H9 (cell line): ENCODE results near the gene VGLL2. TPM values are rescaled to one million over a fixed set of nuclear protein-coding genes. Genes with fewer than 3 reads are reported as not detected.

Source experiments
- DNase-seq: peaks from one replicate; pipeline ENCODE4 v3.0.0-alpha.2; 2017
- H2AFZ ChIP-seq: one replicate; pipeline ENCODE4 v1.6.1; 2013; ENCODE audit warnings: mild to moderate bottlenecking, low read length, control low read depth, moderate library complexity
- H2AK5ac ChIP-seq: 2 replicates; pipeline ENCODE4 v1.6.1; 2013; ENCODE audit warnings: low read length, control low read depth, mixed read lengths; ENCODE audit not compliant: insufficient read length
- H2BK120ac ChIP-seq: one replicate; pipeline ENCODE4 v1.6.1; 2013; ENCODE audit warnings: low read depth, mild to moderate bottlenecking, low read length, control low read depth, inconsistent platforms; ENCODE audit not compliant: poor library complexity, severe bottlenecking
- H2BK12ac ChIP-seq: 2 replicates; pipeline ENCODE4 v1.6.1; 2013; ENCODE audit warnings: low read length, control low read depth, mixed read lengths, low read depth; ENCODE audit not compliant: insufficient read length
- H2BK15ac ChIP-seq: 2 replicates; pipeline ENCODE4 v1.6.1; 2013; ENCODE audit warnings: low read depth, low read length, control low read depth
- H2BK20ac ChIP-seq: one replicate; pipeline ENCODE4 v1.6.1; 2013; ENCODE audit warnings: low read depth, mild to moderate bottlenecking, low read length, control low read depth, inconsistent platforms; ENCODE audit not compliant: poor library complexity, severe bottlenecking
- H2BK5ac ChIP-seq: 2 replicates; pipeline ENCODE4 v1.6.1; 2013; ENCODE audit warnings: low read length, control low read depth, mixed read lengths; ENCODE audit not compliant: insufficient read length
- H3K14ac ChIP-seq: 2 replicates; pipeline ENCODE4 v1.6.1; 2013; ENCODE audit warnings: low read length, control low read depth; ENCODE audit not compliant: insufficient read depth
- H3K18ac ChIP-seq: 2 replicates; pipeline ENCODE4 v1.6.1; 2013; ENCODE audit warnings: low read depth, mild to moderate bottlenecking, mixed read lengths, low read length, control low read depth; ENCODE audit not compliant: insufficient read length
- H3K23ac ChIP-seq: 2 replicates; pipeline ENCODE4 v1.6.1; 2013; ENCODE audit warnings: low read length, control low read depth, mixed read lengths, low read depth; ENCODE audit not compliant: insufficient read length
- H3K23me2 ChIP-seq: 2 replicates; pipeline ENCODE4 v1.6.1; 2013; ENCODE audit warnings: low read depth, mild to moderate bottlenecking, mixed read lengths, low read length, control low read depth; ENCODE audit not compliant: insufficient read length, poor library complexity, severe bottlenecking
- H3K27ac ChIP-seq: 2 replicates; pipeline ENCODE4 v1.5.1; 2013; ENCODE audit warnings: low read length, control low read depth, mixed read lengths, low read depth; ENCODE audit not compliant: insufficient read length
- H3K27me3 ChIP-seq: 2 replicates; pipeline ENCODE4 v1.6.1; 2013; ENCODE audit warnings: low read length, control low read depth, inconsistent platforms; ENCODE audit not compliant: insufficient read depth
- H3K4ac ChIP-seq: 2 replicates; pipeline ENCODE4 v1.6.1; 2013; ENCODE audit warnings: low read depth, mild to moderate bottlenecking, control low read depth, inconsistent platforms, low read length, moderate library complexity
- H3K4me1 ChIP-seq: 2 replicates; pipeline ENCODE4 v1.6.1; 2013; ENCODE audit warnings: low read length, control low read depth, inconsistent platforms; ENCODE audit not compliant: insufficient read depth
- H3K4me2 ChIP-seq: 2 replicates; pipeline ENCODE4 v1.6.1; 2013; ENCODE audit warnings: low read length, control low read depth, mixed read lengths; ENCODE audit not compliant: insufficient read length, insufficient read depth
- H3K56ac ChIP-seq: 2 replicates; pipeline ENCODE4 v1.6.1; 2013; ENCODE audit warnings: low read depth, mild to moderate bottlenecking, mixed read lengths, low read length, control low read depth; ENCODE audit not compliant: insufficient read length
- H3K79me1 ChIP-seq: 2 replicates; pipeline ENCODE4 v1.6.1; 2013; ENCODE audit warnings: low read depth, mild to moderate bottlenecking, moderate library complexity, low read length, control low read depth, inconsistent platforms; ENCODE audit not compliant: insufficient read depth, poor library complexity, severe bottlenecking
- H3K79me2 ChIP-seq: 2 replicates; pipeline ENCODE4 v1.6.1; 2013; ENCODE audit warnings: low read length, control low read depth, inconsistent platforms; ENCODE audit not compliant: insufficient read depth
- H3K9ac ChIP-seq: 2 replicates; pipeline ENCODE4 v1.6.1; 2013; ENCODE audit warnings: low read length, control low read depth, mixed read lengths; ENCODE audit not compliant: insufficient read length; ENCODE audit errors: extremely low read depth
- H3K9me3 ChIP-seq: one replicate; pipeline ENCODE4 v1.6.1; 2013; ENCODE audit warnings: low read depth, low read length, inconsistent platforms; ENCODE audit not compliant: control insufficient read depth
- H3T11ph ChIP-seq: one replicate; pipeline ENCODE4 v1.6.1; 2013; ENCODE audit warnings: mild to moderate bottlenecking, low read length, control low read depth, inconsistent platforms
- H4K20me1 ChIP-seq: one replicate; pipeline ENCODE4 v1.6.1; 2013; ENCODE audit not compliant: control insufficient read depth, insufficient read length, insufficient read depth
- H4K5ac ChIP-seq: 2 replicates; pipeline ENCODE4 v1.6.1; 2013; ENCODE audit warnings: low read depth, mild to moderate bottlenecking, mixed read lengths, low read length, control low read depth; ENCODE audit not compliant: insufficient read length
- H4K8ac ChIP-seq: replicated peaks from 2 replicates; pipeline ENCODE4 v1.6.1; 2013; ENCODE audit warnings: low read length, control low read depth, mixed read lengths, low read depth; ENCODE audit not compliant: insufficient read length
- H4K91ac ChIP-seq: 2 replicates; pipeline ENCODE4 v1.6.1; 2013; ENCODE audit warnings: low read depth, mild to moderate bottlenecking, moderate library complexity, mixed read lengths, low read length, control low read depth; ENCODE audit not compliant: insufficient read length
- H3K27ac Mint-ChIP-seq, 3 experiments: 2 replicates in 2 of 3; 3 replicates in 1 of 3; pipeline ENCODE4 v1.8.0; 2020 to 2021; ENCODE audit warnings: mixed read lengths in 3 of 3, mild to moderate bottlenecking in 1 of 3, moderate library complexity in 1 of 3
- H3K27me3 Mint-ChIP-seq: 2 replicates; pipeline ENCODE4 v1.8.0; 2021; ENCODE audit warnings: low read depth, mild to moderate bottlenecking, moderate library complexity, mixed read lengths
- H3K36me3 Mint-ChIP-seq, 3 experiments: 2 replicates in 2 of 3; 3 replicates in 1 of 3; pipeline ENCODE4 v1.8.0; 2020 to 2021; ENCODE audit warnings: low read depth in 3 of 3, mixed read lengths in 3 of 3; ENCODE audit not compliant: insufficient read depth in 1 of 3
- H3K4me1 Mint-ChIP-seq, 2 experiments: 2 replicates each; pipeline ENCODE4 v1.8.0; 2020; ENCODE audit warnings: mixed read lengths in 2 of 2
- H3K4me3 Mint-ChIP-seq, 2 experiments: 2 replicates in 1 of 2; 3 replicates in 1 of 2; pipeline ENCODE4 v1.8.0; 2020 to 2021; ENCODE audit warnings: mild to moderate bottlenecking in 2 of 2, mixed read lengths in 2 of 2, moderate library complexity in 1 of 2
- H3K9me3 Mint-ChIP-seq, 2 experiments: 2 replicates in 1 of 2; 3 replicates in 1 of 2; pipeline ENCODE4 v1.8.0; 2020; ENCODE audit warnings: mild to moderate bottlenecking in 2 of 2, mixed read lengths in 2 of 2, moderate library complexity in 1 of 2
- WGBS: extraction: QIAGEN DNeasy Blood & Tissue Kit; methylation state at CpG from one replicate; pipeline ENCODE4 v1.1.7; 2013; ENCODE audit warnings: missing lambda C conversion rate, low lambda C conversion rate, mixed read lengths; ENCODE audit not compliant: insufficient read length; ENCODE audit errors: extremely low coverage; 5-methylcytosine and 5-hydroxymethylcytosine counted together
- total RNA-seq: library from RNA; stranded (reverse); gene quantifications from 2 replicates; pipeline ENCODE4 v1.2.1, GENCODE V29; 2021
- TF ChIP-seq, protein P1 (sequence below): fragments of 200-600 bp; sonication (generic); conservative IDR thresholded peaks from 3 replicates; pipeline ENCODE4 v1.8.0; 2021; ENCODE audit warnings: antibody characterized with exemption, mild to moderate bottlenecking

VGLL2 gene
- total RNA-seq, 1 experiment from 2014 or later = not detected

DNA sequence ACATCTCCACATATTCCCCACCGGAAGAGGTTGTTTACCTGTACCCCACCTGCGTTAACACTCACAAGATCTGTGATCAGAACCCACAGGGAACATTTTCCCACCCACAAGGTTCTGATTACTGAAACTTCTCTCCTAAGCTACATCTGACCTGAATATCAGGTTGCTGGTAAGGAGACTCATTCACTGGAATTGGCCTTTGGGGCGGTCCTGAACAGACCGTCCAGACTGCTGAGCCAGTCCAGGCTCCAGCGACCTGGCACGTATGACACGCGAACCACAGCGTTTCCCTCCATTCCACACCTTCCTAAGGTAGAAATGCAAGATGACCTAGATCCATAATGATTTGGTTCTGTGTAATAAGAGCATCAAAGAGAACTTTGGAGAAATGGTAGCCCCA lies 9.8 kb downstream of the VGLL2 start:
- Mint-ChIP-seq H3K4me3 (no peak overlapping the region), H3K4me1 (peaks cover 6 to 13% of the 10 kb centered on the region in 2 experiments), H3K9me3 (no peaks in the 10 kb centered on the region), H3K27me3 (peaks cover 57% of the 10 kb centered on the region), H3K27ac (no peak overlapping the region), H3K36me3 (no peaks in the 10 kb centered on the region)
- Histone ChIP-seq H3T11ph (no peak overlapping the region), H3K56ac (no peak overlapping the region), H4K5ac (no peak overlapping the region), H3K79me2 (no peaks in the 10 kb centered on the region), H2BK5ac (no peak overlapping the region), H4K20me1 (no peaks in the 10 kb centered on the region), H3K4me2 (no peak overlapping the region), H3K4ac (no peak overlapping the region), H2BK20ac (no peak overlapping the region), H4K91ac (no peak overlapping the region), H4K8ac (no peak overlapping the region), H3K9me3 (no peaks in the 10 kb centered on the region), H2BK15ac (no peak overlapping the region), H2BK12ac (no peak overlapping the region), H2AFZ (no peak overlapping the region), H3K18ac (no peak overlapping the region), H3K14ac (no peak overlapping the region), H3K79me1 (no peaks in the 10 kb centered on the region), H3K23ac (no peak overlapping the region), H2BK120ac (no peak overlapping the region), H3K27ac (no peak overlapping the region), H3K27me3 (peaks cover 16% of the 10 kb centered on the region; the same call in 1 of the 2 replicates), H2AK5ac (no peak overlapping the region), H3K23me2 (peaks cover 4% of the 10 kb centered on the region), H3K9ac (no peak overlapping the region), H3K4me1 (no peaks in the 10 kb centered on the region)
- no CpG with 5 or more reads among the region's 9 CpGs for WGBS
- TF ChIP-seq, protein P1, sequence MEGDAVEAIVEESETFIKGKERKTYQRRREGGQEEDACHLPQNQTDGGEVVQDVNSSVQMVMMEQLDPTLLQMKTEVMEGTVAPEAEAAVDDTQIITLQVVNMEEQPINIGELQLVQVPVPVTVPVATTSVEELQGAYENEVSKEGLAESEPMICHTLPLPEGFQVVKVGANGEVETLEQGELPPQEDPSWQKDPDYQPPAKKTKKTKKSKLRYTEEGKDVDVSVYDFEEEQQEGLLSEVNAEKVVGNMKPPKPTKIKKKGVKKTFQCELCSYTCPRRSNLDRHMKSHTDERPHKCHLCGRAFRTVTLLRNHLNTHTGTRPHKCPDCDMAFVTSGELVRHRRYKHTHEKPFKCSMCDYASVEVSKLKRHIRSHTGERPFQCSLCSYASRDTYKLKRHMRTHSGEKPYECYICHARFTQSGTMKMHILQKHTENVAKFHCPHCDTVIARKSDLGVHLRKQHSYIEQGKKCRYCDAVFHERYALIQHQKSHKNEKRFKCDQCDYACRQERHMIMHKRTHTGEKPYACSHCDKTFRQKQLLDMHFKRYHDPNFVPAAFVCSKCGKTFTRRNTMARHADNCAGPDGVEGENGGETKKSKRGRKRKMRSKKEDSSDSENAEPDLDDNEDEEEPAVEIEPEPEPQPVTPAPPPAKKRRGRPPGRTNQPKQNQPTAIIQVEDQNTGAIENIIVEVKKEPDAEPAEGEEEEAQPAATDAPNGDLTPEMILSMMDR = no peak
- DNase-seq = no peak
